ENCODE measurements around the gene CRYBB3.

- peak; percentile 82 to 87 for TF ChIP-seq CTCF (IDR thresholded peaks at IDR 0.05; ENCODE audit: extremely low read depth in 1 of 2, insufficient read depth in 1 of 2, low read depth in 1 of 2, low read length in 2 of 2)
- TF ChIP-seq FOS (IDR thresholded peaks at IDR 0.05; ENCODE audit: borderline replicate concordance, insufficient read depth, low read length), result no peak
- no peak for TF ChIP-seq EZH2 (IDR thresholded peaks at IDR 0.05; ENCODE audit: borderline replicate concordance, low read depth, low read length, severe bottlenecking)
- TF ChIP-seq POLR2A (IDR thresholded peaks at IDR 0.05; ENCODE audit: low read depth, low read length), result no peak
- no peak for TF ChIP-seq JUN (IDR thresholded peaks at IDR 0.05; ENCODE audit: borderline replicate concordance, insufficient read depth, insufficient read length, low read depth)
- TF ChIP-seq GATA2 (IDR thresholded peaks at IDR 0.05; ENCODE audit: insufficient read depth, insufficient read length, low read depth, low read length), result no peak
- no peak for TF ChIP-seq MAX (IDR thresholded peaks at IDR 0.05; ENCODE audit: insufficient read depth, insufficient read length)
- no peak for TF ChIP-seq POLR2AphosphoS5 (IDR thresholded peaks at IDR 0.05; ENCODE audit: insufficient read depth, low read depth, low read length)
- no peak for TF ChIP-seq MYC (IDR thresholded peaks at IDR 0.05; ENCODE audit: low read depth, low read length)
These were observed 2.7 kb downstream of the CRYBB3 start for GRCh38 chr22:25202290-25202921.

All from endothelial cell of umbilical vein (primary cell).